Measurements from ENCODE around the gene TMEM258. TPM values are rescaled to one million over a fixed set of nuclear protein-coding genes. Genes with fewer than 3 reads are reported as not detected.

The TMEM258 gene
- total RNA-seq, 2 donors from 2014 or later: 68.4 to 77.6 TPM

DNA sequence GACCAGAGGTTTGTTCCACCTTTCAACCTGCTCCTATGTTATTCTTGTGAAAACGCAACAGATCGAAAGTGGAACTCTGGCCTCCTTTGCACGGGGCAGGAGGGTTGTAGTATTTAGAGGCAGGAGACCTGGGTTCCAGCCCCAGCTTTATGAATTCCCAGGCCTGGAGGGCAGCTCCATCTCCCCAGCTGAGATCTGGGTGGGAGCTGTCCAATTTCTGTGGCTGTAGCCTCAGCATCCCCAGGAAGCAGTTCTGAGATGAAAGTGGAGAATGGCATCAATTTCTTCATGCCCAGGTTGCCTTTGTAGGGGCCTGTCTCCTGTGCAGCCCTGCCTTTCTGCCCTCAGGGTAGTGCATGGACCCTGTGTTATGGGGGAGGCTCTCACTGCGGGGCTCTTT, 39.8 kb upstream of the TMEM258 start:
- DNase-seq: no peak
- Mint-ChIP-seq H3K27me3 (peaks cover 11% of the 10 kb centered on the region), H3K4me1 (peaks cover 46% of the 10 kb centered on the region), H3K27ac (peak overlapping the region; percentile 24), H3K4me3 (no peak overlapping the region), H3K36me3 (ENCODE audit: low read depth) (peaks cover 4% of the 10 kb centered on the region)
- no peak for ATAC-seq
- no peaks in the 10 kb centered on the region for H3K9me3 ChIP-seq (ENCODE audit: control insufficient read depth, low read length, poor library complexity, severe bottlenecking)

DNA sequence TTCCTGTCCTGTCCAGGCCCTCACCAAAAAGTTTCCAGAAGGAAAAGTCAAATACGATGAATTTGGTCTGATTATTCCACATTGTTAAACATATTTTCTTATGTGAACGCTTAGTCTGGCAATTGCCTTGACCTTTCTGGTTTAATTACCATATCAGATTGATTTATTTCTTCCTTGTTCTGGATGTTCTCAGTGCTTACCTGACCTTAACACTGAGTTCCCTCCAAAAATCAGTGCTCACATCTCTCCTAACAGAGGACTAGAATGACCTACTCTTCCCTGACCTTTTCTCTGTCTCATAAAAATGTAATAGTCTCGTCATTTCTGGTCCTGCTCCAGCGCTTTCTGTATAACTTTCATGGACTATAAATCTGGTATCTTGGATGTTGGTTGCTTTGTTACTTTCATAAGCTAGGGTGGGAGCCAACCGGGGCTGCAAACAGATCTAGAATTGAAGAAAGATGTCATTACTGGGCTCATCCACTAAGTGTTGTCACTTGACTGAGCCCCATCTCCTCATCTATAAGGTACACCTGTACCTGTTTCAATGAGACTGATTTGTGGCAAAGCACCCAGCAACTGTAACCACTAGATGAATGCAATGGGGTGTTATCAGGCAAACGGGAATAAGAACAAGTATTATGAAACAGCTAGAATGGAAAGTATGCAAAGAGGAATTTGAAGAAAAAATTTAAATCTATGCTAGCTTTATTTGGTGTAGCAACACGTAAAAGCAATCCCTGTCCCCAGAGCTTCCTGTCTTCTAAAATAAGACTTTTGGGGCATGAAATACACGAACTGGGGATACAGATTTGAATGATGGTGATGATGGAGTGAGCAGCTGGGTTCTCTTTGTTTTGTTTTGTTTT, 38.1 kb upstream of the TMEM258 start:
- Mint-ChIP-seq H3K27ac (peak overlapping the region; percentile 78), H3K4me3 (peak overlapping the region; percentile 91), H3K4me1 (peaks cover 45% of the 10 kb centered on the region), H3K27me3 (peaks cover 16% of the 10 kb centered on the region), H3K36me3 (ENCODE audit: low read depth) (peaks cover 4% of the 10 kb centered on the region)
- H3K9me3 ChIP-seq (ENCODE audit: control insufficient read depth, low read length, poor library complexity, severe bottlenecking): no peaks in the 10 kb centered on the region
- ATAC-seq: no peak
- DNase-seq: no peak

DNA sequence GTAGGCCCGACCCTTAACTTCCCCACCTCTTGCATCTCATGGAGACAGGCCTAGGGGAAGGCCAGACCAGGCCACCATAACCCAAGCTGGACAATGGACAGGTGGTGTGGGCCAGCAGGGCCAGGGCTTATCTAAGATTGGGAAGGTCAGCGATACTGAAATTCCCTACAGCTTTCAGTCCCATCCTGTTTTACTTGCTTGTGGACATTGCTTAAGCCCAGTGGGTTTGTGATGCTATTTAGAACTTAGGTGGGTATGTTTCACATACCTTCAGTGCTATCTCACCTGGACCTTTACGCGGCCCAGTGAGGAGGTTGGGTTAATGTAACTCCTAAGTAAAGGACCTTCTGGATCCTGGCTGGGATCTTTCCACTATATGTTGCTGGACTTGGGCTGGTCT, 37.4 kb upstream of the TMEM258 start:
- ATAC-seq (no peak), DNase-seq (no peak)
- H3K9me3 ChIP-seq (ENCODE audit: control insufficient read depth, low read length, poor library complexity, severe bottlenecking): no peaks in the 10 kb centered on the region
- peak overlapping the region; percentile 39 for H3K27ac Mint-ChIP-seq
- H3K36me3 Mint-ChIP-seq (ENCODE audit: low read depth): peaks cover 4% of the 10 kb centered on the region
- peak overlapping the region; percentile 91 for H3K4me3 Mint-ChIP-seq
- H3K27me3 Mint-ChIP-seq: peaks cover 16% of the 10 kb centered on the region
- H3K4me1 Mint-ChIP-seq: peaks cover 43% of the 10 kb centered on the region

DNA sequence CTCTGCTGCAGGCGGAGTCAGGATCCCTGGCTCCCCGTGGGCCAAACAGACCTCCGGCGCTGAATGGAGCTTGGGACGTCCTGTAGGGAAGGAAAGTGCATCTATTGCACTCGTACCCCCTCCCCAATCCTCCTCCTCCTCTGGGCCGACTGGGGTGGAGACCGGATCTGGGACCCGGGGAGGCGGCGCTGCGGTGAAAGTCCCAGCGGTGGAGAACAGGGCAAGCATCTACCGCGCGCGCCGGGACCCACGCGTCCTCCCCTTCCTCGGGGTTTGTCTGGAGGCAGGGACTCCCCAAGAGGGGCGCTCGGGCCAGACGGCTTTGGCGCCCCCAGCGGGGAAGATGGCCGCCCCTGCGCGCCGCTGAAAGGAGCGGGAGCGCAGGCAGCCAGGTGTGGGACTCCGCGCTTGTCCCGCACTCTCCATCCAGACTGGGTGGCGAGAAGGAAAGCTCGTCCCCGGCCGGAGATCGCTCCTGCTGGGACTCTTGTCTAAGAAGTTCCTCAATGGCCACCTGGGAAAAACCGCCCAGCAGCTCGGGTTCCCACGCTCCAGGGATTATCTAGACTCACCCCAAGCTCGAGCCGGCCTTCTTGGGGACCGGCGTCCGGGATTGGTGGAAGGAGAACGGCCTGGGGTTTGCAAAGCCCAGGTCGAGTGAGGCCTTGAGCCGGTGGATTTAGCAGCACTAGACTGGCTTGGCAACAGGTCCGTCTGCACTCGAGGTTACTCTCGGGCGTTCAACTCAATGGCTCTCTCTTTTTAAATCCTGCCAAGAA, 36.4 kb upstream of the TMEM258 start:
- Mint-ChIP-seq H3K4me1 (peaks cover 40% of the 10 kb centered on the region), H3K27me3 (peaks cover 16% of the 10 kb centered on the region), H3K36me3 (ENCODE audit: low read depth) (peaks cover 4% of the 10 kb centered on the region), H3K27ac (peak overlapping the region; percentile 78), H3K4me3 (peak overlapping the region; percentile 91)
- peak in 1 of 3 donors; percentile 35 for DNase-seq
- peak; percentile 44 for ATAC-seq
- H3K9me3 ChIP-seq (ENCODE audit: control insufficient read depth, low read length, poor library complexity, severe bottlenecking): no peaks in the 10 kb centered on the region

- H3K4me3 Mint-ChIP-seq: peak overlapping the region; percentile 91
These were observed 35.9 kb upstream of the TMEM258 start for GRCh38 chr11:61828379-61828628.

GRCh38 chr11:61827571-61828378, 35.4 kb upstream of the TMEM258 start, which contains the start of gene FADS2:
TSS of gene FADS2 (plus strand) at chr11:61828300. CDS start at chr11:61828391, 91 bp downstream.
- Mint-ChIP-seq H3K27ac (peak within 1 kb of the TSS; percentile 78), H3K27me3 (peaks cover 16% of the 10 kb centered on the region), H3K36me3 (ENCODE audit: low read depth) (peaks cover 4% of the 10 kb centered on the region), H3K4me1 (peaks cover 31% of the 10 kb centered on the region), H3K4me3 (peak within 1 kb of the TSS; percentile 91)
- DNase-seq: peak; percentile 30 to 71 (median 39)
- ATAC-seq: peak; percentile 90
- H3K9me3 ChIP-seq (ENCODE audit: control insufficient read depth, low read length, poor library complexity, severe bottlenecking): no peaks in the 10 kb centered on the region

More at GRCh38 chr11:61828379-61828628, 35.9 kb upstream of the TMEM258 start:
- Mint-ChIP-seq H3K27ac (peak overlapping the region; percentile 78), H3K4me1 (peaks cover 35% of the 10 kb centered on the region), H3K27me3 (peaks cover 16% of the 10 kb centered on the region), H3K36me3 (ENCODE audit: low read depth) (peaks cover 4% of the 10 kb centered on the region)
- H3K9me3 ChIP-seq (ENCODE audit: control insufficient read depth, low read length, poor library complexity, severe bottlenecking): no peaks in the 10 kb centered on the region
- ATAC-seq (peak; percentile 1), DNase-seq (no peak)

DNA sequence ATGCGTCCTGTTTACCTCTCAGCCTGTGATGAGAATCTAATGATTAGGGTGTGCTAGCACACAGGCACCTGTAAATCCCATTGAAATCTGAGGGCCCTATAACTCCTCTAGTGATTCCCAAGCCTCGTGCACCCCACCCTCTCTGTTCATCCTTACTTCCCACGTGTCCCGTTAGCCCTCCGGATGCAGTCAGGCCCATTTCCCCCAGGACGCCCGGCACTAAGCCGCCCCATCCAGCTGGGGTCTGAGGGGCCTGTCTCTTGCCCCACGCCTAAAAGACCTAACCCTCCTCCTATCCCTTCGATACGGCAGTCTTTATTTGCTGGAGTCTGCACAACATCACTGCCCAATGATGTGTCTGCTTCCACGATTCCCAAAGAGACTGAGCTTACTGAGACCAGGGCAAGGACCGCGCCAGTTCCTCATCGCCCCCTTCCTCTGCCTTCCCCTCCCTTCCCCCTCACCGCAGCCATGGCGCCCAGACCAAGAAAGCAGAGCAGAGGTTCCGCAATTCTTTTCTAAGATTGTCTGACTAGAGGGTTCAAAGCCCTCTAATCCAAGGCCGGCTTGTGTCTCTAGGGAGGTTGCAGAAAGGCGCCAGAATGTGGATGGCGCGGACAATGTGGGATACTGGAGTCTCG, 34.7 kb upstream of the TMEM258 start:
- peaks cover 4% of the 10 kb centered on the region for H3K36me3 Mint-ChIP-seq (ENCODE audit: low read depth)
- peak overlapping the region; percentile 91 for H3K4me3 Mint-ChIP-seq
- ATAC-seq: peak; percentile 7
- H3K4me1 Mint-ChIP-seq: peaks cover 27% of the 10 kb centered on the region
- H3K27me3 Mint-ChIP-seq: peaks cover 16% of the 10 kb centered on the region
- H3K9me3 ChIP-seq (ENCODE audit: control insufficient read depth, low read length, poor library complexity, severe bottlenecking): no peaks in the 10 kb centered on the region
- H3K27ac Mint-ChIP-seq: peak overlapping the region; percentile 29
- no peak for DNase-seq

DNA sequence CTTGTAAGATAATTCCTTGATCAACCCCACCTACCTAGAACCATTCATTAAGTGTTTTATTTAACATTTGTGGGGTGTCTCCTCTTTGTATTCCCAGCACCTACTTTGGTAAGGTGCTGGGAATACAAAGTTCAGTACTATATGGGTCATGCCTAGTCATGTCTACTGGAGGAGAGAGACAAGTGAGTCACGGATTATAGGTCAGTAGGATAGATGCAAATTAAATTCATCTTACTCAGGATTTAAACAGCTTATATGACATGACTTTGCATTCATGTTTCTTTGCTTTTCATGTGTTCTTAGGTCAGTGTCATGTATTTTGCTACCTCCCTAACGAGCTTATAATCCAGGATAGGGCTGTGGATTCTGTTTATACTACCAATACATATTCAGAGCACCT, 27.8 kb upstream of the TMEM258 start:
- Mint-ChIP-seq H3K27me3 (no peaks in the 10 kb centered on the region), H3K4me1 (peaks cover 10% of the 10 kb centered on the region), H3K4me3 (no peak overlapping the region), H3K36me3 (ENCODE audit: low read depth) (no peaks in the 10 kb centered on the region), H3K27ac (no peak overlapping the region)
- no peaks in the 10 kb centered on the region for H3K9me3 ChIP-seq (ENCODE audit: control insufficient read depth, low read length, poor library complexity, severe bottlenecking)
- DNase-seq (no peak), ATAC-seq (no peak)

DNA sequence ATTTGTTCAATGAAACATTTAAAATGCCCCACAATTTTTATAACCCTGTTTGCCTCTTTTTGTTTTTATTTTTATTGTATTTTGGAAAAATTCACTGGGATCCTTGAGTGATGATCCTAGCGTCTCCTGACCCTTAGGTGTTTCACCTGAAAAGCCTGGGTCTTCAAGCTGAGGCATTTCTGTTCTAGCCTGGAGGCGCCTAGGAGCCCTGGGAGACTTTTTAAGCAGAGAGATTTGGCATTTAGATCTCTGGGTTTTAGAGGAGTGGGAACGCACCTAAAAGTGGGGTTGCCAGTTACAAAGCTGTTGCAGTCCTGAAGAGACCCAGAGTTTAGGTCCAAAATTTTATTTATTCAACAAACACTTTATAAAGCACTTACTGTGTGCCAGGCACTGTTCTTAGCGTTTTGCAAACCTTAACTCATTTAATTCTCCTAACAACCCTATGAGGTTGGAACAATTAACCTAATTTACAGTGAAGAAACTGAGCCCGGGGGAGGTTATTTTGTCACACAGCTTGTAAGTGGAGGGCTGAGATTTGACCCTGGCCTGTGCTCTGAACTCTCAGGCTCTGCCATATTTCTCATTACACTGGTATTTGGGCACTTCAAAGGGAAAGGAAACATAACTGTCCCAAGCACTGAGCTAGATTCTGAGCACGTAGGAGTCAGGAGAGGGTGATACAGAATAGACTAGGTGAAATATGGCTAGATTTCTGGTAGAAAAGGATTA, 25.2 kb upstream of the TMEM258 start:
- H3K27me3 Mint-ChIP-seq: peaks cover 4% of the 10 kb centered on the region
- H3K4me1 Mint-ChIP-seq: peaks cover 17% of the 10 kb centered on the region
- ATAC-seq (no peak), DNase-seq (no peak)
- H3K27ac Mint-ChIP-seq: no peak overlapping the region
- no peaks in the 10 kb centered on the region for H3K9me3 ChIP-seq (ENCODE audit: control insufficient read depth, low read length, poor library complexity, severe bottlenecking)
- H3K4me3 Mint-ChIP-seq: peak overlapping the region; percentile 95
- no peaks in the 10 kb centered on the region for H3K36me3 Mint-ChIP-seq (ENCODE audit: low read depth)

DNA sequence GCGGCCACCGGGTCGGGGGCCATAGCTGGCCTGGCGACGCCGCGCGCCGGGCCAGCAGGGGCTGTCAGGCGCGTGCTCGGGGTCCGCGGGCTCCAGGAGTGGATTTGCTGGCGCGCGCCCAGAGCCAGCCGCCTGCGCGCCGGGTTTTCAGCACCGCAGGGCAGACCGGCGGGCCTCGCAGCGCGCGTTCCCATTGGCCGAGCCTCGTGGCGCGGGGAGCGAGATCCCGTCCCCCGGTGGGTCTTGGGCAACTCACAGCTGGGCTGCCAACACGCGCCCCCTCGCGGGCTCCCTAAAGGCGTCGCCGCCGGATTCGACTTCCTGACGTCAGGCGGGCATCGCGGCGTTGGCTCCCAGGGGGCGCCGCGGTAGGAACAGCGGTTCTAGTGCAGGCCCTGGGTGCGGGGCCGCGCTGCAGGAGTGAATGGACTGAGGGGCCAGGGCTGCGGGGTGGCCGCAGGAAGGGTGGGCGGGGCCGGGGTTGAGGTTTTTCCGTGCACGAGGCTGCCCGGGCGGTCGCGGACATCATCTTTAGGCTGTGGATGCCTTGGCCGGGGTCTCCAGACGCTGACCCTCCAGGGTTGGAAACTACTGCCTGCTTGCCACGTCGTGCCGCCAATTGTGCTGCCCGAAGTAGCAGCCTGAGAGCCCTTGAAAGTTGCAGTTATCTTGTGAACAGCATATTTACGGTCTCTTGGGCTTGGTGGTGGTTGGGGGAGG, 24.5 kb upstream of the TMEM258 start, which contains the start of gene FADS1:
FADS1 (minus strand) TSS at position 268 of the 720 bp plus-strand sequence; CDS start at position 194, 74 bp downstream.
- Mint-ChIP-seq H3K27ac (peak within 1 kb of the TSS; percentile 85), H3K27me3 (peaks cover 4% of the 10 kb centered on the region), H3K36me3 (ENCODE audit: low read depth) (no peaks in the 10 kb centered on the region), H3K4me3 (peak within 1 kb of the TSS; percentile 95), H3K4me1 (peaks cover 17% of the 10 kb centered on the region)
- ATAC-seq (peak; percentile 70), DNase-seq (peak; percentile 51 to 58 (median 56))
- H3K9me3 ChIP-seq (ENCODE audit: control insufficient read depth, low read length, poor library complexity, severe bottlenecking): no peaks in the 10 kb centered on the region

DNA sequence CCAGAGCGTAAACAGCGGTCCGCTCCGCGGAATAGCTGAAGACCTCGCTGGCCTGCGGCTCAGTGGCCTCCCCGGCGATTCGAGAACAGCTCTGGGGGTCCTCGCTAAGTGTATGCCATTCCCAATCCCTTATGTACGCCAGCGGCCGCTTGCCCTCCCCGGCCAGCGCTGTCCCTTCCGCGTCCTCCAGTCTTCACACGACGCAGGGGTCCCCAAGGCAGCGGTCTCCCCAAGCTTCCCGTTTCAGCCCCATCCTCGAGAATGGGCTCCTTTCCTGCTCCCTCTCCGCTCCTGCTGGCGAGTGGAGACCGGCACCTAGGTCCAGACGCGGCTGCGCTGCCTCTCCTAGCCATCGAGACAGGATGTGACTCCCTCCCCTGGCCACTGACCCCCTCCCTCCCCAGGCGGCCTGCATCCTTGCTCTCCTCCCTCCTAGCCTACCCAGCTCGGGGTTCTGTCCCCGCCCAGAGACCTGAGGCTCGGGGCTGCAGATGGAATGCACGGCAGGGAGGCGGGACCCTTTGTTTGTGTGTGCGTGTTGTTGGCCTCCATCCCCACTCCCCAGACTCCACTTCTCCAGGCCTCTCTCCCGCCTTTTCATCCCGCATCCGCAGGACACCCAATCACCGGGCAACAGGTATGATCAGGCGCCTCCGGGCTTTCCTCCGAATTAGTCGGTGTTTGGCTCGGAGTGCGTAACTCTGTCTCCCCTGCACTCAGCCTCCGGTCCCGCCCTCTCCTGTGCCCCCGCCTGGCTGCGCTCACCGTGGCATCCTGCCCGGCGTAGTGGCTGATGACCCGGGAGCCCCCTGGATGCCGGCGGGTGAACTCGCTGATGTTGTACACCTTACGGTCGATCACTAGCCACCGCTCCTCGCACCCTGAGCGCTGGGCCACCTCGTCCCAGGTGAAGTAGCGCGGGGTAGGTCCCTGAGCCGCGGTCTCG, 23.7 kb upstream of the TMEM258 start:
- Mint-ChIP-seq H3K4me3 (peak overlapping the region; percentile 95), H3K27ac (peak overlapping the region; percentile 85), H3K27me3 (peaks cover 4% of the 10 kb centered on the region), H3K36me3 (ENCODE audit: low read depth) (no peaks in the 10 kb centered on the region), H3K4me1 (peaks cover 17% of the 10 kb centered on the region)
- DNase-seq (peak; percentile 33 to 53 (median 34)), ATAC-seq (peak; percentile 77)
- no peaks in the 10 kb centered on the region for H3K9me3 ChIP-seq (ENCODE audit: control insufficient read depth, low read length, poor library complexity, severe bottlenecking)

Measured in T-helper 17 cell (primary cell).